ENCODE measurements around the gene ARHGAP15.

DNA sequence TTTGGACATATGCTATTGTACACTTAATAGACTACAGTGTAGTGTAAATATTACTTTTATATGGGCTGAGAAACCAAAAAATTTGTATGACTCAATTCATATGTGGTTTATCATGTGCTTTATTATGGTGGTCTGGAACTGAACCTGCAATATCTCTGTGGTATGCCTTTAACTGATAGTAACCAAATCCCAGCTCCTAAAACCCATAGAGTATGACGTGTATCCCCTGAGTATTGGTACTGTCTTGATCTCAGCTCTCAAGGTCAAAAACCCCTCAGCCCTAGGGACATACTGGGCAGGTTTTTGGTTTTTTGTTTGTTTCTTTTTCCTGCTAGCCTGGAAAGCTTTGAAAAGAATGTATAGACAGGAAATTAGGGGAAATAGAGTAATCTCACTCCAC, 42.2 kb upstream of the ARHGAP15 start:
- TF ChIP-seq BHLHE40 (IDR thresholded peaks at IDR 0.05; ENCODE audit: borderline replicate concordance) (no peak), ZNF384 (IDR thresholded peaks at IDR 0.05) (no peak)

Measured in HEK293T (cell line).